ENCODE data around the gene EXOC4.
"Not testable (repeated sequence)": the region's sequence is repeated elsewhere in the genome, so short reads cannot be mapped to it uniquely, and the experiment has no call there.

EXOC4 gene

GRCh38 chr7:133625046-133625445 lies 372.2 kb downstream of the EXOC4 start:
- DNase-seq (ENCODE audit: low read depth) = no peak

- DNase-seq (ENCODE audit: low read depth) = no peak
Measured at GRCh38 chr7:133629701-133630100, 376.8 kb downstream of the EXOC4 start.

GRCh38 chr7:133633055-133633454 lies 380.2 kb downstream of the EXOC4 start:
- DNase-seq (ENCODE audit: low read depth) = no peak

GRCh38 chr7:133635541-133635940 lies 382.7 kb downstream of the EXOC4 start:
- DNase-seq (ENCODE audit: low read depth) = no peak

- DNase-seq (ENCODE audit: low read depth) = no peak
Measured at GRCh38 chr7:133638857-133639256, 386.0 kb downstream of the EXOC4 start.

- no peak for DNase-seq (ENCODE audit: low read depth)
Measured at GRCh38 chr7:133641436-133641835, 388.6 kb downstream of the EXOC4 start.

- DNase-seq (ENCODE audit: low read depth) = no peak
Measured at GRCh38 chr7:133642907-133643306, 390.0 kb downstream of the EXOC4 start.

GRCh38 chr7:133643652-133644051 lies 390.8 kb downstream of the EXOC4 start:
- not testable (repeated sequence) for DNase-seq (ENCODE audit: low read depth)

GRCh38 chr7:133645884-133646391 lies 393.1 kb downstream of the EXOC4 start:
- DNase-seq (ENCODE audit: low read depth) = no peak

GRCh38 chr7:133646472-133647315 lies 393.8 kb downstream of the EXOC4 start:
- no peak for DNase-seq (ENCODE audit: low read depth)

- no peak for DNase-seq (ENCODE audit: low read depth)
Measured at GRCh38 chr7:133649593-133649992, 396.7 kb downstream of the EXOC4 start.

- no peak for DNase-seq (ENCODE audit: low read depth)
Measured at GRCh38 chr7:133650069-133650468, 397.2 kb downstream of the EXOC4 start.

GRCh38 chr7:133650487-133651300 lies 397.8 kb downstream of the EXOC4 start:
- DNase-seq (ENCODE audit: low read depth) = no peak

- no peak for DNase-seq (ENCODE audit: low read depth)
Measured at GRCh38 chr7:133652547-133652946, 399.7 kb downstream of the EXOC4 start.

- no peak for DNase-seq (ENCODE audit: low read depth)
Measured at GRCh38 chr7:133654547-133654946, 401.7 kb downstream of the EXOC4 start.

- no peak for DNase-seq (ENCODE audit: low read depth)
Measured at GRCh38 chr7:133662276-133662675, 409.4 kb downstream of the EXOC4 start.

- DNase-seq (ENCODE audit: low read depth) = no peak
Measured at GRCh38 chr7:133662830-133663229, 410.0 kb downstream of the EXOC4 start.

- DNase-seq (ENCODE audit: low read depth) = no peak
Measured at GRCh38 chr7:133664528-133664927, 411.6 kb downstream of the EXOC4 start.

- no peak for DNase-seq (ENCODE audit: low read depth)
Measured at GRCh38 chr7:133668296-133669060, 415.6 kb downstream of the EXOC4 start.

GRCh38 chr7:133669061-133669455 lies 416.2 kb downstream of the EXOC4 start:
- DNase-seq (ENCODE audit: low read depth) = no peak

GRCh38 chr7:133670250-133670649 lies 417.4 kb downstream of the EXOC4 start:
- no peak for DNase-seq (ENCODE audit: low read depth)

GRCh38 chr7:133672866-133673265 lies 420.0 kb downstream of the EXOC4 start:
- DNase-seq (ENCODE audit: low read depth) = no peak
